GM12875 (cell line): ENCODE data around the gene PNLIP.

ENCODE experiments used
- H3K4me3 ChIP-seq: one replicate; pipeline ENCODE4 v1.5.1; 2011; ENCODE audit warnings: low read depth, low read length, control low read depth
- TF ChIP-seq, protein P1 (sequence below): IDR thresholded peaks from 2 replicates; pipeline ENCODE4 v1.5.1; 2011; ENCODE audit warnings: low read depth, mild to moderate bottlenecking, control low read depth, inconsistent platforms, low read length, moderate library complexity, borderline replicate concordance; ENCODE audit not compliant: insufficient read depth

PNLIP gene

DNA sequence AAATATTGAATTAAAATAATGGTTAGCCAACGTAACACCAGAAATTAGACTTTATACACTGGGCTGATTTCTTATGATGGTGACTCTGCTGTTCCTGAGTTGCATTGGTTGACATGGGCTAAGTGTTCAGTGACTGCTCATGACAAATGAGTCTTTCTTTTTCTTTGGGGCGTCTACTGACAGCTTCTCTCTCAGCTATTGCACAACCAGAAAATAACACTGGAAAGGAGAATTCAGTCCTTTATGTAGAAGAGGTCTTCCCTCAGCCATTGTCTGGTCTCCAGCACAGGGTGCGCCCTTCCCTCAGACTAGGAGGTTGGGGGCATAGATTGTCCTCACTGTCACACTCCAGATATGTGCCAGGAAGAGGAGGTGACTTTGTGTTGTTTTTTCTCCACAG lies 21.6 kb downstream of the PNLIP start:
- TF ChIP-seq, protein P1, sequence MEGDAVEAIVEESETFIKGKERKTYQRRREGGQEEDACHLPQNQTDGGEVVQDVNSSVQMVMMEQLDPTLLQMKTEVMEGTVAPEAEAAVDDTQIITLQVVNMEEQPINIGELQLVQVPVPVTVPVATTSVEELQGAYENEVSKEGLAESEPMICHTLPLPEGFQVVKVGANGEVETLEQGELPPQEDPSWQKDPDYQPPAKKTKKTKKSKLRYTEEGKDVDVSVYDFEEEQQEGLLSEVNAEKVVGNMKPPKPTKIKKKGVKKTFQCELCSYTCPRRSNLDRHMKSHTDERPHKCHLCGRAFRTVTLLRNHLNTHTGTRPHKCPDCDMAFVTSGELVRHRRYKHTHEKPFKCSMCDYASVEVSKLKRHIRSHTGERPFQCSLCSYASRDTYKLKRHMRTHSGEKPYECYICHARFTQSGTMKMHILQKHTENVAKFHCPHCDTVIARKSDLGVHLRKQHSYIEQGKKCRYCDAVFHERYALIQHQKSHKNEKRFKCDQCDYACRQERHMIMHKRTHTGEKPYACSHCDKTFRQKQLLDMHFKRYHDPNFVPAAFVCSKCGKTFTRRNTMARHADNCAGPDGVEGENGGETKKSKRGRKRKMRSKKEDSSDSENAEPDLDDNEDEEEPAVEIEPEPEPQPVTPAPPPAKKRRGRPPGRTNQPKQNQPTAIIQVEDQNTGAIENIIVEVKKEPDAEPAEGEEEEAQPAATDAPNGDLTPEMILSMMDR: no peak
- no peak overlapping the region for H3K4me3 ChIP-seq

DNA sequence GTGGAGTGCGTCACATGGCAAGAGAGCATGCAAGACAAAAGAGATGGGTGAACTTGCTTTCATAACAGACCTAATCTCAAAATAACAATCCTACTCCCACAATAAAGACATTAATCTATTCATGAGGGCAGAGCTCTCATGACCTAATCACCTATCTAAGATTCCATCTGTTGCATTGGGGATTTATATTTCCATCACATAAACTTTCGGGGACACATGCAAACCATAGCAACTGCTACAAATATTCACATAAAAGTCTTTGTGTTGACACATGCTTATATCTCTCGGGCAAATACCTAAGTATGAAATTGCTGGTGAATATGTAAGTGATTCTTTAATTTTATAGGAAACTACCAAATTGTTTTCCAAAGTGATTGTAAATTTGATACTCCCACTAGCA lies 29.1 kb downstream of the PNLIP start:
- H3K4me3 ChIP-seq: no peak overlapping the region
- TF ChIP-seq, protein P1: no peak

GRCh38 chr10:116587878-116588591 lies 42.3 kb downstream of the PNLIP start:
- TF ChIP-seq, protein P1: no peak
- H3K4me3 ChIP-seq: no peak overlapping the region

DNA sequence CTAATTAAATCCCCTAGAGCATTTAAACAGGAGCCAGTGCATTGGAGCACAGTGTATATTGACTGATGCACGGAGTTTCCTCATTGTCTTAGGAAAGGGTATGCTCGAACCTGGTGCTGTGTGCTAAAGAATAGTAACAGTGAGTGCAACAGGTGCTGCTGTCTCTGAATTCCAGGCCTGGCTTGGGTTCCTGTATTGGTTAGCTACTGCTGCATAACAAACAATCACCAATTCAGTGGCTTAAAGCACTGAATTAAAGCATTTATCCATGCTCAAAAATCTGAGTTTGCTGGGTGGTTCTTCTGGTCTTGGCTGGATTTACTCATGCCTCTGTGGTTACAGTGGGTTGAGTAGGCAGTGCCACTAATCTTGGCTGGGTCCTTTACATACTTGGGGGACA lies 43.3 kb downstream of the PNLIP start:
- TF ChIP-seq, protein P1: no peak
- no peak overlapping the region for H3K4me3 ChIP-seq

DNA sequence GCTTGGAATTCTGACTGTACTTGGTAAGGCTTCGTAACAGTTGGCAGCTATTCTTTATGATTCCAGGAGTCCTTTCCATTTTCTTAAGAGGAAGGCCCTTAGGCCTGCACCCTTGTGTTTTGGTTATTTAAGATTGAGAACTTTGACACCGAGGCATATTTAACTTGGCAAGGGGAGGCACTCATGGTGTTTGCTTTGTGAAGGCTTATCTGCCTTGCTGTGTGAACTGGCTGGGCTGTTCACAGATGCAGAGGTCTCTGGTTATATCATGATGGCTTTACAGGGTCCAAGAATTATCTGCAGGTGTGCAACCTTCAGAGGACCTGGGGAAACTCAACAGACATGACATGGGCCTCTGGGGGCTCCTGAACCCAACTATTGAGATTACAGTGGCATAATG lies 44.2 kb downstream of the PNLIP start:
- TF ChIP-seq, protein P1: no peak
- H3K4me3 ChIP-seq: no peak overlapping the region

- no peak within 1 kb of the TSS for H3K4me3 ChIP-seq
- TF ChIP-seq, protein P1: no peak
Observed at GRCh38 chr10:116590590-116591444, 45.1 kb downstream of the PNLIP start, which contains the start of gene PNLIPRP1. PNLIPRP1 (plus strand) TSS chr10:116590959; CDS start chr10:116591130, 171 bp downstream.
